Aorta (tissue), 5 donors: ENCODE measurements around the gene USH1C. TPM values are rescaled to one million over a fixed set of nuclear protein-coding genes. Genes with fewer than 3 reads are reported as not detected.

Experiments used
- ATAC-seq: fragments of 200-7000 bp; cut with Tn5 transposase; one replicate; pipeline ENCODE4 v1.9.1; 2022; ENCODE audit warnings: moderate library complexity; ENCODE audit not compliant: low FRiP score
- DNase-seq, 2 donors: peaks; one replicate each; pipeline ENCODE4 v3.0.0-alpha.2; 2020
- H3K27ac ChIP-seq, 2 donors: one replicate each; pipeline ENCODE4 v1.5.1; 2013; ENCODE audit warnings: low read length in 2 of 2, mild to moderate bottlenecking in 2 of 2, moderate library complexity in 2 of 2, control low read depth in 1 of 2, inconsistent platforms in 1 of 2, low read depth in 1 of 2
- H3K27me3 ChIP-seq, 2 donors: one replicate each; pipeline ENCODE4 v1.6.1; 2013; ENCODE audit warnings: control low read depth in 1 of 2, low read length in 1 of 2, mild to moderate bottlenecking in 1 of 2, moderate library complexity in 1 of 2; ENCODE audit not compliant: insufficient read depth in 2 of 2, control insufficient read depth in 1 of 2
- H3K36me3 ChIP-seq, 2 donors: one replicate each; pipeline ENCODE4 v1.6.1; 2013; ENCODE audit warnings: control low read depth in 1 of 2, low read length in 1 of 2, mild to moderate bottlenecking in 1 of 2; ENCODE audit not compliant: insufficient read depth in 2 of 2, control insufficient read depth in 1 of 2
- H3K4me1 ChIP-seq, 2 donors: one replicate each; pipeline ENCODE4 v1.6.1; 2013; ENCODE audit warnings: low read length in 2 of 2, control low read depth in 1 of 2, mild to moderate bottlenecking in 1 of 2, moderate library complexity in 1 of 2; ENCODE audit not compliant: insufficient read depth in 2 of 2, control insufficient read depth in 1 of 2
- H3K4me3 ChIP-seq, 2 donors: one replicate each; pipeline ENCODE4 v1.5.1; 2013; ENCODE audit warnings: low read length in 2 of 2, control low read depth in 1 of 2, mild to moderate bottlenecking in 1 of 2
- H3K9me3 ChIP-seq: one replicate; pipeline ENCODE4 v1.6.1; 2013; ENCODE audit warnings: mild to moderate bottlenecking, low read length; ENCODE audit not compliant: control insufficient read depth
- WGBS, 2 donors: extraction: QIAGEN DNeasy Blood & Tissue Kit; methylation state at CpG; one replicate each; pipeline ENCODE4 v1.1.7; 2013; 5-methylcytosine and 5-hydroxymethylcytosine counted together
- intact Hi-C, 2 donors: fragments of 100-400 bp; cut with DNase I; formaldehyde crosslinking; loops; one replicate each; pipeline versions ENCODE4 v1.14.2 to v1.15.0; 2022
- polyA plus RNA-seq, 2 donors: library from polyadenylated mRNA; stranded (reverse); fragments of 200-250 nt; gene quantifications; one replicate each; pipeline ENCODE4 v1.2.3, GENCODE V29; 2013
- total RNA-seq, 2 donors: library from RNA; stranded (reverse); fragmentation: NEBNext Ultra II Directional; extraction: Animal tissue kit (Norgen Biotek cat#: 25700); gene quantifications; one replicate each; pipeline ENCODE4 v1.2.1, GENCODE V29; 2021
- donor health status: healthy with polysubstance abuse.
- donor health status: Bipolar disorder and iron deficiency.
- donor health status: DM: no; HTN: no; CAD: no.
- donor health status: DM: no; HTN: no; CAD: no.
- donor health status: DM: yes; HTN: yes; CAD: no.

USH1C gene
- total and polyA plus RNA-seq, 4 donors = 0.46 to 20.4 TPM; not detected in 2

GRCh38 chr11:17504330-17505107, 39.7 kb downstream of the USH1C start:
- intact Hi-C loops = loop anchor here (1.0 to 10.0 kb wide), 2 partner anchors 120 to 280 kb away; no protein-coding TSS in a partner anchor
- Histone ChIP-seq H3K27ac (no peak overlapping the region), H3K4me3 (no peak overlapping the region), H3K4me1 (peaks cover 0 to 6% of the 10 kb centered on the region in 2 donors), H3K36me3 (no peaks in the 10 kb centered on the region), H3K9me3 (no peaks in the 10 kb centered on the region), H3K27me3 (no peaks in the 10 kb centered on the region)
- 35 to 36% methylated on average over 9 of the region's 9 CpGs for WGBS, 2 donors
- ATAC-seq = peak; percentile 82
- DNase-seq = peak; percentile 88 to 96

DNA sequence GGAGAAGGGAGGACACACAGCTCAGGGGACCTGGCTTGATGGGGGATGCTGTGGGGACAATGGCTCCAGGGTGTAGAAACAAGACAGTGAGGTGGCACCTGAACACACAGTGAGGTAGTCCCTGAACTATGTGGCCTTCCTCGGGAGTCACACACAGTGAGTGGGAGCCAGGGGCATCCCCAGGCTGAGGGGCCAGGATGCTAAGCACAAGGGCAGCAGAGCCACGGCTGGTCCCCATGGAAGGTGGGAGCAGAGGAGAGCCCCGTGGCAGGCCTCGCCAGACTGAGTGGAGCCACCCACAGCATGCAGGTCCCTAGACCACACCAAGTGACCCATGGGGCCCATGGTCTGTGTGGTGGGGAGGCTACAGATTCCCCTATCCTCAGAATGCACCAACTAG, 41.6 kb downstream of the USH1C start:
- intact Hi-C loops = loop anchor here in 1 of 2 donors (10.0 kb wide), 1 partner anchor 278 kb away; no protein-coding TSS in a partner anchor
- DNase-seq (no peak), ATAC-seq (no peak)
- Histone ChIP-seq H3K4me1 (no peaks in the 10 kb centered on the region), H3K36me3 (no peaks in the 10 kb centered on the region), H3K27me3 (no peaks in the 10 kb centered on the region), H3K4me3 (no peak overlapping the region), H3K9me3 (no peaks in the 10 kb centered on the region), H3K27ac (no peak overlapping the region)
- 87 to 88% methylated on average over 4 of the region's 4 CpGs for WGBS, 2 donors

- Histone ChIP-seq H3K4me1 (no peaks in the 10 kb centered on the region), H3K36me3 (no peaks in the 10 kb centered on the region), H3K27ac (no peak overlapping the region), H3K27me3 (no peaks in the 10 kb centered on the region), H3K9me3 (no peaks in the 10 kb centered on the region), H3K4me3 (no peak overlapping the region)
- 93% methylated on average over 12 of the region's 12 CpGs for WGBS, 2 donors
- no peak for DNase-seq
- intact Hi-C loops = loop anchor here in 1 of 2 donors (10.0 kb wide), 1 partner anchor 276 kb away; no protein-coding TSS in a partner anchor
- no peak for ATAC-seq
These were observed 43.5 kb downstream of the USH1C start for GRCh38 chr11:17500673-17501072.

DNA sequence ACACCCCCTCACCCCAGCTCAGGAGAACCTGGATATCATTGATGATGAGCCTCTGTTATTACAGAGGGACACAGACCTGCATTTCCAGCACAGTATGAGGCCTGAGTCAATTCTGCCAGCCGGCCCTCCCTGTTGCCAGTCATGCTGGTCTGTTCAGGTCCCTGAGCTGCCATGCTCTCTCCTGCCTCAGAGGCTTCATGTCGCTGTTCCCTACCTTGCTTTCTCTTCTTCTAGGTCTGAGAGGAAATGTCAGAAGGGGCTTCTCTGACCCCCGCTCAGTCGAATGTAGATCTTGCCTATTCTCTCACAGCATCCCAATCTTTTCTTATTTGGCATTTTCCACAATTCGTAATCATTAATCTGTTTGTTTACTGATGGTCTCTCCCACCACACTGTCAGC, 45.7 kb downstream of the USH1C start:
- H3K4me3 ChIP-seq = no peak overlapping the region
- ATAC-seq (no peak), DNase-seq (no peak)
- no peaks in the 10 kb centered on the region for H3K27me3 ChIP-seq
- intact Hi-C loops = no loop called here
- WGBS, 2 donors = 73 to 77% methylated on average over 5 of the region's 5 CpGs
- H3K36me3 ChIP-seq = no peaks in the 10 kb centered on the region
- no peak overlapping the region for H3K27ac ChIP-seq
- H3K9me3 ChIP-seq = no peaks in the 10 kb centered on the region
- H3K4me1 ChIP-seq = no peaks in the 10 kb centered on the region

GRCh38 chr11:17498058-17498457, 46.2 kb downstream of the USH1C start:
- ATAC-seq (no peak), DNase-seq (no peak)
- Histone ChIP-seq H3K27ac (no peak overlapping the region), H3K4me1 (no peaks in the 10 kb centered on the region), H3K27me3 (no peaks in the 10 kb centered on the region), H3K36me3 (no peaks in the 10 kb centered on the region), H3K4me3 (no peak overlapping the region), H3K9me3 (no peaks in the 10 kb centered on the region)
- intact Hi-C loops = no loop called here
- 57 to 59% methylated on average over 4 of the region's 4 CpGs for WGBS, 2 donors

GRCh38 chr11:17496406-17496805, 47.8 kb downstream of the USH1C start:
- no peaks in the 10 kb centered on the region for H3K27me3 ChIP-seq
- no peaks in the 10 kb centered on the region for H3K4me1 ChIP-seq
- DNase-seq (peak in 1 of 2 donors; percentile 14), ATAC-seq (no peak)
- 56 to 63% methylated on average over 7 of the region's 7 CpGs for WGBS, 2 donors
- H3K9me3 ChIP-seq = no peaks in the 10 kb centered on the region
- H3K36me3 ChIP-seq = no peaks in the 10 kb centered on the region
- H3K27ac ChIP-seq = no peak overlapping the region
- H3K4me3 ChIP-seq = no peak overlapping the region
- intact Hi-C loops = no loop called here

- H3K27me3 ChIP-seq = no peaks in the 10 kb centered on the region
- no peak overlapping the region for H3K4me3 ChIP-seq
- DNase-seq (peak in 1 of 2 donors; percentile 61), ATAC-seq (no peak)
- no peak overlapping the region for H3K27ac ChIP-seq
- H3K9me3 ChIP-seq = no peaks in the 10 kb centered on the region
- no peaks in the 10 kb centered on the region for H3K4me1 ChIP-seq
- 66 to 69% methylated on average over 6 of the region's 6 CpGs for WGBS, 2 donors
- intact Hi-C loops = no loop called here
- no peaks in the 10 kb centered on the region for H3K36me3 ChIP-seq
These were observed 50.2 kb downstream of the USH1C start for GRCh38 chr11:17494019-17494418.

DNA sequence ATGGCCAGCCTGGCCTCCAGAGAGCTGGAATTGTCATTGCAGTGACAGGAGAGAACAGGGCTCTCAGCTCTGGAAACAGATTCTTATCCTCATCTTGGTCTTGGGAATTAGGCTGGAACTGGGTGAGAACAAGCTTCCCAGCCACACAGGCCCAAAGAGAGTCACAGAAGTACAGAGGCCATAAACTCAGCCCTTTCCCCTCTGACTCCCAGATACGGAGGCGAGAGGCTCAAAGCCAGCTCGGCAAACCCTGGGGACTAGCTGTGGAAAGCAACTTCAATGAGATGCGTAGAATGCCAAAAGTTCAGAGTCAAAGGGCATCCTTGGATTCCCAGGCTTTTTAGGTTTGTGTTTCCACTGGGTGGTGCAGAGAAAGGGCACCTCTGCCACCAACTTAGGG, 53.3 kb downstream of the USH1C start:
- no peak overlapping the region for H3K27ac ChIP-seq
- H3K9me3 ChIP-seq = no peaks in the 10 kb centered on the region
- DNase-seq (peak in 1 of 2 donors; percentile 31), ATAC-seq (no peak)
- no peaks in the 10 kb centered on the region for H3K36me3 ChIP-seq
- no peaks in the 10 kb centered on the region for H3K4me1 ChIP-seq
- 80 to 88% methylated on average over 4 of the region's 4 CpGs for WGBS, 2 donors
- H3K4me3 ChIP-seq = no peak overlapping the region
- intact Hi-C loops = no loop called here
- H3K27me3 ChIP-seq = no peaks in the 10 kb centered on the region

- ATAC-seq = no peak
- Histone ChIP-seq H3K27ac (no peak overlapping the region), H3K27me3 (no peaks in the 10 kb centered on the region), H3K4me3 (no peak overlapping the region), H3K9me3 (no peaks in the 10 kb centered on the region), H3K4me1 (no peaks in the 10 kb centered on the region), H3K36me3 (no peaks in the 10 kb centered on the region)
- 85 to 91% methylated on average over 6 of the region's 6 CpGs for WGBS, 2 donors
- DNase-seq = no peak
- intact Hi-C loops = no loop called here
These were observed 54.0 kb downstream of the USH1C start for GRCh38 chr11:17490232-17490631.
